HepG2 (cell line): ENCODE data around the gene SLC25A44. TPM values are rescaled to one million over a fixed set of nuclear protein-coding genes. Genes with fewer than 3 reads are reported as not detected.
A peak's percentile ranks its signal among the peaks of the same experiment; 100 is the strongest.

Experiments used
- ATAC-seq: fragments of 200-7000 bp; cut with Tn5 transposase; 3 replicates; pipeline ENCODE4 v1.9.1; 2020; ENCODE audit warnings: mild to moderate bottlenecking, moderate library complexity
- BruUV-seq: library from RNA; stranded (reverse); fragments of 400-500 nt; replicated peaks from 2 replicates; lab custom pipeline; 2021; lab: Mats Ljungman, UMichigan
- CTCF ChIA-PET: fragments of 300-600 bp; formaldehyde crosslinking; extraction: SDS; loops from one replicate; lab custom pipeline; 2021; ENCODE audit warnings: low total read pairs, inconsistent platforms, low intra/inter-chr PET ratio; lab: Yijun Ruan, JAX
- POLR2A ChIA-PET: fragments of 350-600 bp; sonication (Branson Sonifier 250); formaldehyde crosslinking; loops from one replicate; lab custom pipeline; 2020; ENCODE audit warnings: antibody characterized with exemption, inconsistent platforms; lab: Yijun Ruan, JAX
- DNase-seq: peaks from one replicate; pipeline ENCODE4 v3.0.0-alpha.2; 2015; ENCODE audit warnings: low spot score
- FAIRE-seq: peaks from 3 replicates; lab custom pipeline; 2011; peaks lifted over from hg19 to GRCh38; lab: Jason Lieb, UNC
- H2AFZ ChIP-seq: one replicate; pipeline ENCODE4 v1.6.1; 2011; ENCODE audit warnings: low read length, inconsistent platforms
- H3K27ac ChIP-seq: fragments of 300-600 bp; 3 replicates; pipeline ENCODE4 v1.8.0; 2011; ENCODE audit warnings: mixed run types, mild to moderate bottlenecking, mixed read lengths, low read length, inconsistent platforms; ENCODE audit not compliant: insufficient read depth; ENCODE audit errors: extremely low read length
- H3K27me3 ChIP-seq, 2 experiments: fragments of 200-600 bp in 1 of 2; 2 replicates in 1 of 2; 3 replicates in 1 of 2; pipeline versions ENCODE4 v1.6.0 to v1.8.0; 2011; ENCODE audit warnings: low read length in 2 of 2, mild to moderate bottlenecking in 2 of 2, moderate library complexity in 2 of 2, inconsistent platforms in 1 of 2; ENCODE audit not compliant: insufficient read depth in 2 of 2, control insufficient read depth in 1 of 2
- H3K36me3 ChIP-seq, 2 experiments: fragments of 200-600 bp in 1 of 2; replicated peaks in 1 of 2; 2 replicates in 1 of 2; 3 replicates in 1 of 2; pipeline versions ENCODE4 v1.5.1 to v1.8.0; 2011; ENCODE audit warnings: low read length in 2 of 2, inconsistent platforms in 1 of 2; ENCODE audit not compliant: insufficient read depth in 2 of 2, control insufficient read depth in 1 of 2
- H3K4me1 ChIP-seq: 2 replicates; pipeline ENCODE4 v1.5.1; 2012; ENCODE audit warnings: low read length, inconsistent platforms; ENCODE audit not compliant: insufficient read depth
- H3K4me2 ChIP-seq: 2 replicates; pipeline ENCODE4 v1.6.0; 2011; ENCODE audit warnings: low read depth, low read length, inconsistent platforms
- H3K4me3 ChIP-seq, 3 experiments: fragments of 200-600 bp in 1 of 3; sonication (generic), shearing (Covaris generic) in 1 of 3; replicated peaks in 1 of 3; 2 replicates each; pipeline ENCODE4 v1.5.1; 2011 to 2016; ENCODE audit warnings: low read length in 3 of 3, inconsistent platforms in 2 of 3, low read depth in 2 of 3, mild to moderate bottlenecking in 2 of 3, control low read depth in 1 of 3, mixed read lengths in 1 of 3; ENCODE audit not compliant: insufficient read depth in 1 of 3
- H3K79me2 ChIP-seq: one replicate; pipeline ENCODE4 v1.6.1; 2011; ENCODE audit warnings: low read length, inconsistent platforms; ENCODE audit not compliant: insufficient read depth
- H3K9ac ChIP-seq: 2 replicates; pipeline ENCODE4 v1.6.0; 2011; ENCODE audit warnings: mild to moderate bottlenecking, low read depth, low read length, inconsistent platforms; ENCODE audit not compliant: insufficient read depth
- H3K9me3 ChIP-seq: 2 replicates; pipeline ENCODE4 v1.5.1; 2012; ENCODE audit warnings: mild to moderate bottlenecking, low read length
- H4K20me1 ChIP-seq: 2 replicates; pipeline ENCODE4 v1.6.0; 2011; ENCODE audit warnings: inconsistent platforms, mild to moderate bottlenecking, low read length, moderate library complexity; ENCODE audit not compliant: insufficient read depth
- PCBP1 ChIP-seq: fragments of 200-400 bp; formaldehyde crosslinking; IDR thresholded peaks from 2 replicates; pipeline ENCODE4 v1.6.1; 2017; ENCODE audit warnings: mild to moderate bottlenecking, low read depth, low read length, borderline replicate concordance
- RAD21 ChIP-seq: fragments of 450-650 bp; formaldehyde crosslinking; IDR thresholded peaks from 2 replicates; pipeline ENCODE4 v1.5.0; 2020; ENCODE audit warnings: mild to moderate bottlenecking
- SRY ChIP-seq: sonication (generic); formaldehyde crosslinking; IDR thresholded peaks from 2 replicates; pipeline ENCODE4 v1.8.0; 2022; ENCODE audit warnings: mild to moderate bottlenecking, missing genetic modification reagents
- U2AF1 ChIP-seq: fragments of 200-400 bp; formaldehyde crosslinking; optimal IDR thresholded peaks from 2 replicates; pipeline ENCODE3; 2017; ENCODE audit warnings: mild to moderate bottlenecking, low read depth, low read length
- ZBTB38 ChIP-seq: sonication (generic); formaldehyde crosslinking; IDR thresholded peaks from 2 replicates; pipeline ENCODE4 v1.5.1; 2020; ENCODE audit warnings: mild to moderate bottlenecking, missing genetic modification reagents
- ZNF274 ChIP-seq: sonication (generic); formaldehyde crosslinking; IDR thresholded peaks from 2 replicates; pipeline ENCODE4 v1.5.1; 2020; ENCODE audit warnings: mild to moderate bottlenecking, missing genetic modification reagents
- WGBS: methylation state at CpG from one replicate; pipeline ENCODE4 v1.1.6; 2017; ENCODE audit warnings: low lambda C conversion rate; 5-methylcytosine and 5-hydroxymethylcytosine counted together
- in situ Hi-C: cut with HindIII; loops from 2 replicates; pipeline ENCODE4 v1.10.0; 2017; ENCODE audit warnings: low pct_unique_long_range_greater_than_20kb; ENCODE audit not compliant: extremely low pct_ligation_motif_present
- intact Hi-C: fragments of 100-400 bp; cut with micrococcal nuclease; formaldehyde crosslinking; loops from one replicate; pipeline ENCODE4 v1.10.0; 2022; ENCODE audit not compliant: unreplicated experiment
- polyA plus RNA-seq, 8 experiments: library from polyadenylated mRNA; depleted of rRNA in 3 of 8; stranded (reverse) in 7 of 8; unstranded in 1 of 8; fragments of >200 nt; fragmentation: Illumina TruSeq in 4 of 8; extraction: Trizol in 4 of 8; gene quantifications; 2 replicates each; pipeline versions ENCODE4 v1.2.1 to v1.2.3, GENCODE V29; 2011 to 2016; ENCODE audit warnings: low read depth in 4 of 8, missing spikeins in 1 of 8, mixed read lengths in 1 of 8; ENCODE audit not compliant: insufficient read depth in 1 of 8
- total RNA-seq, 5 experiments: library from RNA; depleted of rRNA; stranded (reverse); fragments of >200 nt; fragmentation: Illumina TruSeq; extraction: Trizol; gene quantifications; 2 replicates each; pipeline ENCODE4 v1.2.3, GENCODE V29; 2016; ENCODE audit warnings: low read depth in 1 of 5
- TF ChIP-seq, protein P1 (sequence below): sonication (generic); formaldehyde crosslinking; IDR thresholded peaks from 2 replicates; pipeline ENCODE4 v1.4.0; 2020; ENCODE audit warnings: missing genetic modification reagents

The SLC25A44 gene
- total and polyA plus RNA-seq, 2 of the 13 experiments (the other 11 are each of a cell fraction or from before 2014, with no cell fraction given), result 10.7 to 13.4 TPM

DNA sequence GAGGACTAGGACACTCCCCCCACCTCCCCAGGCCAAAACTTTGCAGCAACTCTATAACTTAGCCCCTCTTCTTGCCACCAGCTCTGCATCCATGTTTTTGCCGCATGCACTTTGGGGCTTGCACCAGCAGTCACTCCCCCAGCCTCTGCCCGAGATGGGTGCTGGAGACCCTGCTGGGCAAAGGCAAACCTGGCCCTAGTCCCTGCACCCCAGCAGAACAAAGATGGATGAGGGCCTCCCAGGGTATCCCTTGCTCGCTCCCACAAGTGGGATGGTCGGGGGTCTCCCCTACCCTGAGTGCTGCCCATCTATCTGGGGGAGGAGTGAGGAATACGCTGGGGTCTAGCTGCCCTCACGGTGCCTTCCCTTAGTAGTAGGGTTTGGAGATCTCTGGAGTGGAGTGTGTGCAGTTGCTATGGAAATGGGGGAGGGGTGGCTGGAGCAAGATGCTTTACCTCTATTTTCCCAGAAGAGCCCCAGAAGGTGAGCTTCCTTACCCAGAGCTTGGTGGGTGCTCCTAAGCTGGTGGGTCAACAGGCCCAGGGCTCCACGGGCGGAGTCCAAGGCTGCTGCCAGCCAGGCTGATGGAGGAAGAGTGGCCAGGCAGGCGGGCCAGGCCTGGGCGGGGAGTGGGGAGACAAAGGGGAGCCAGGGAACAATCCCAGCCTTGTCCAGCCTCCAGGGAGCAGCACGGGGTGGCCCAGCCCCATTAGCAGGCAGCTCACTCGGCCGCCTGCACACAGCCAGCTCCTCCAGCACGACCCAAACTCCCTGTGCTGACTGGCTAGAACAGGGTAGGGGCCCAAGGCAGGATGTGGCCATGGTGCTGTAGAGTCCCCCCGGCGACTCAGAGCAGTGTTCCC lies 53.8 kb downstream of the SLC25A44 start, which contains the start of gene PAQR6 (continued):
- TF ChIP-seq, protein P1, sequence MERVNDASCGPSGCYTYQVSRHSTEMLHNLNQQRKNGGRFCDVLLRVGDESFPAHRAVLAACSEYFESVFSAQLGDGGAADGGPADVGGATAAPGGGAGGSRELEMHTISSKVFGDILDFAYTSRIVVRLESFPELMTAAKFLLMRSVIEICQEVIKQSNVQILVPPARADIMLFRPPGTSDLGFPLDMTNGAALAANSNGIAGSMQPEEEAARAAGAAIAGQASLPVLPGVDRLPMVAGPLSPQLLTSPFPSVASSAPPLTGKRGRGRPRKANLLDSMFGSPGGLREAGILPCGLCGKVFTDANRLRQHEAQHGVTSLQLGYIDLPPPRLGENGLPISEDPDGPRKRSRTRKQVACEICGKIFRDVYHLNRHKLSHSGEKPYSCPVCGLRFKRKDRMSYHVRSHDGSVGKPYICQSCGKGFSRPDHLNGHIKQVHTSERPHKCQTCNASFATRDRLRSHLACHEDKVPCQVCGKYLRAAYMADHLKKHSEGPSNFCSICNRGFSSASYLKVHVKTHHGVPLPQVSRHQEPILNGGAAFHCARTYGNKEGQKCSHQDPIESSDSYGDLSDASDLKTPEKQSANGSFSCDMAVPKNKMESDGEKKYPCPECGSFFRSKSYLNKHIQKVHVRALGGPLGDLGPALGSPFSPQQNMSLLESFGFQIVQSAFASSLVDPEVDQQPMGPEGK (CRISPR knock-in tag), result 0 out of 2 replicates have a peak, but pooled peaks have one; percentile 26
- TF ChIP-seq ZBTB38 (CRISPR knock-in tag), result no peak
- TF ChIP-seq RAD21 (CRISPR knock-in tag), result peak; percentile 33; the same call in 1 of the 2 replicates
- no peak for TF ChIP-seq ZNF274
- TF ChIP-seq U2AF1, result no peak

DNA sequence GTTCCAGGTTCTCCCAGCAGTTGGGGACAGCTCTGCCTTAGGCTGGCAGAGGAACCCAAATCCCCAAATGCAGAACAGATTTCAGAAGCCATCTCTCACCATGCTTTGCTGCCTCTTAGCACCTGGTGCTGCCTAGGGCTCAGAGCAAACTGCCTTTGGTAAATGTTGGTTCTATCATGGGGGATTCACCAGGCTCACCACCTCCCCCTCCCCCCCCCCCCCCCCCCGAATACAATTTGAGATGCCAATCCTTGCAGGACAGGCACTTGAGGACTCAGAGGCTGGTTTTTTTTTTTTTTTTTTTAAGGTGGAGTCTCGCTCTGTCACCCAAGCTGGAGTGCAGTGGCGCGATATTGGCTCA lies 54.4 kb downstream of the SLC25A44 start:
- Histone ChIP-seq H3K9me3 (no peaks in the 10 kb centered on the region), H3K36me3 (peaks cover 22 to 40% of the 10 kb centered on the region in 2 experiments; a peak in 4 of 5 replicates), H3K4me3 (no peak overlapping the region), H3K27ac (peak overlapping the region; percentile 58), H3K27me3 (no peaks in the 10 kb centered on the region), H3K9ac (no peak overlapping the region), H3K79me2 (no peaks in the 10 kb centered on the region), H3K4me1 (peaks cover 34% of the 10 kb centered on the region), H2AFZ (no peak overlapping the region), H4K20me1 (no peaks in the 10 kb centered on the region), H3K4me2 (peak overlapping the region; percentile 27; the same call in 1 of the 2 replicates)
- FAIRE-seq (no peak), DNase-seq (no peak), ATAC-seq (no peak)
- CTCF ChIA-PET, result no interaction called here
- in situ Hi-C loops, result no loop called here
- POLR2A ChIA-PET, result interaction anchor here (0.6 to 2.4 kb wide), 4 partner anchors 14 to 97 kb away, joined by 4 to 9 read pairs (median 6); partner anchors contain the start of genes PMF1 and SMG5
- no TSS peak for BruUV-seq
- no peak for TF ChIP-seq SRY (CRISPR knock-in tag)
- TF ChIP-seq PCBP1, result 0 out of 2 replicates have a peak, but pooled peaks have one; percentile 14
- intact Hi-C loops, result no loop called here
- 83% methylated on average over 4 of the region's 4 CpGs for WGBS
